Stimulated activated CD8-positive, alpha-beta memory T cell treated with anti-CD3 and anti-CD28 coated beads, Interleukin-4, amount 100 ng/mL, for 4 hours (primary cell): Measurements from ENCODE around the gene DYNC1I1.

Experiments
- DNase-seq, 2 donors: peaks; one replicate each; pipeline ENCODE4 v3.0.0-alpha.2; 2020; ENCODE audit warnings: low read depth in 2 of 2, low spot score in 1 of 2

Gene DYNC1I1

DNA sequence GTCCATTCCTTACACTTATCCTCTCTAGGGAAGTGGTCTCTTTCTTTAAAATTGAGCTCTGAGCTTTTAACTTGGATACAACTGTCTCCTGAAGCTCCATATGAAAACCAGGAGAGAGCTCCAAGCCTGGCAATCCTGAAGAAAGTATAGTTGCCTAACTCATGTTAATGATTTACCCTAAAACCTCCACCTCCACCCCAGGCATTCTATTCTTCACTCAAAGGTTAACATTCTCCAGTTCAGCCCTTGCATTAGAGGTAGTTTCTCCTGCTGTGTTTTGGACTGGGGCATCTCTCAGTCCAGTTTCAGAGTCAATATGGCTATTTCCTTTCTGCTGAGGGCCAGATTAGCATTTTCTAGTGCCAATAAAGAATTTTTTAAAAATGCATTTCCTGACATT is 354.0 kb downstream of the DYNC1I1 start:
- no peak for DNase-seq

DNA sequence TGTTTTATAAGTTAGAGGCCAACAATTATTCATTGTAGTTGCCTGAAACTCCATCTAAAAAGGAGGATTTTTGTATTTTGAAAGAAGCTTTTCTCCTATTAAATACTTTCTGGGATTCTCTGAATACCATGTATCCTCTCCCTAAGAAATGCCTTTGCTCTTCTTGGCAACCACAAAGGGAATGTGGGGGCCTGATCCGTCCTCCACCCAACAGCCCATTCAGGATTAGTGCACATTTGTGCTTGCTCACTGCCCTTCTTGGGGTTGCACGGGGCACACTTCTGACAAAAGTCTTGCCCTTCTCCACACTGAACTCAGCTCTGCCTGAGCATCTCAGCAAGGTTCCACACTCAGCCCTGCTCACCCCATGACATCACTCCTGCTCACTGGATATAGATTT is 355.4 kb downstream of the DYNC1I1 start:
- DNase-seq, result no peak

DNA sequence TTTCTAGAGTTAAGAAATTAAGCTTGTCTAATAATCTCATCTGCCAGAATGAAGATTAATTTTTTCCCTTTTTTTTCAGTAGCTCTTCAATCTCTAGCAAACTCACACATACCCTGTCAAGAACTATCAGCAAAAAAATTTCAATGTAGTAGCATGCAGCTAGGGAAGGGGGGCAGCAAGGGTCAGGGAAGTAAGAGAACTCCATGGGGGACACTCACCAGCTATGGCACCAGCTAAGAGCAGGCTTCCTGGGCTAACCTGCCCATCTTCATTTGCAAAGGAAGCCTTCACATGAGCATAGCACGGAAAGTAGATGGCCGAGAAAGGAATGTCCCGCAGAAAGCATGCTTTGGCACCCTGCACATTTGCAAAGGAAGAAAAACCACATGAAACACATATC is 359.2 kb downstream of the DYNC1I1 start:
- DNase-seq, result no peak

- DNase-seq, result no peak
Observed at GRCh38 chr7:96135241-96135640, 362.9 kb downstream of the DYNC1I1 start.

DNA sequence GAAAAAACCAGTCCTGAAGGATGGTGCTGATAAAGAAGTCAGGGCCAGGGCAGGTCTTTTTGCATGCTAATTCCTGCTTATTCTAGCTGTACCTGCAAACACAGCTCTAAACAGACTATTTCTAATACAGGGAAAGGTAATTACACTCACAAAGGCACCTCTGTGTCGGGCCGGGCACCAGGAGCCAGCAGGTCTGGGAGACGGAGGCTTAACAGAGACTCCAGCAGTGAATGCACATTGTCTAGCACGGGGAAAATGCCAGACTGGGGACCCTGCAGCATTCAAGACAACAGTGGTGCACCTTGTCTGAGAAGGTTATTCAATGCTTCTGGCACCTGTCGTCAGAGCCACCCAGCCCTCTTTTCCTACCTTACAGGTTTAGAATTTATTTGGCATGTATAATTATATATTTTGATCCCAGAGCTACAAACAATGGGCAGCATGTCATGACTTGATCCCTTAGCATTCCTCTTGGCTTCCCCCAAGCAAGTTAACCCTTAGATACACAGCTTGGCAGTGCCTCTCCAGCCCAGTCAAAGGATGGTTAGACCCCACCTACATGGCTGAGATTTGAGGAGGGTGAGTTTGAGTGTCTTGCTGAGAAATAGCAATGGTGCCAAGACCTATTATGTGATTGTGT is 364.4 kb downstream of the DYNC1I1 start:
- no peak for DNase-seq

GRCh38 chr7:96143495-96144259 is 371.3 kb downstream of the DYNC1I1 start:
- no peak for DNase-seq

- DNase-seq, result no peak
Observed at GRCh38 chr7:96144260-96144526, 371.8 kb downstream of the DYNC1I1 start.
